ENCODE data around the gene MAPKBP1. TPM values are rescaled to one million over a fixed set of nuclear protein-coding genes. Genes with fewer than 3 reads are reported as not detected.
A peak's percentile ranks its signal among the peaks of the same experiment; 100 is the strongest.

The MAPKBP1 gene
- total and polyA plus RNA-seq, 9 of the 15 experiments (the other 6 are each of a cell fraction or from before 2014, with no cell fraction given), result 0.15 to 9.5 (median 4.5) TPM

- TF ChIP-seq ZNF511 (CRISPR knock-in tag; IDR thresholded peaks at IDR 0.05) (no peak), ZNF668 (CRISPR knock-in tag; IDR thresholded peaks at IDR 0.05) (no peak), USF2 (CRISPR knock-in tag; IDR thresholded peaks at IDR 0.05) (no peak), L3MBTL2 (IDR thresholded peaks at IDR 0.05) (peak; percentile 27; the same call in 1 of the 2 replicates), ZZZ3 (IDR thresholded peaks at IDR 0.05) (no peak), ZNF644 (tag; IDR thresholded peaks at IDR 0.05; ENCODE audit: low read depth) (no peak), ZNF280A (IDR thresholded peaks at IDR 0.05; ENCODE audit: low read depth, partially characterized antibody) (no peak), IRF1 (CRISPR knock-in tag; IDR thresholded peaks at IDR 0.05; ENCODE audit: borderline replicate concordance) (no peak), PATZ1 (CRISPR knock-in tag; IDR thresholded peaks at IDR 0.05; ENCODE audit: borderline replicate concordance) (no peak), EP300 (IDR thresholded peaks at IDR 0.05; ENCODE audit: low read length) (no peak), ZNF318 (IDR thresholded peaks at IDR 0.05; ENCODE audit: borderline replicate concordance in 1 of 2, low read depth in 1 of 2) (no peak), MIER1 (IDR thresholded peaks at IDR 0.05; ENCODE audit: low read depth) (no peak)
These were observed 37.3 kb downstream of the MAPKBP1 start (continued) for GRCh38 chr15:41811432-41812195.

All from K562 (cell line).